Sigmoid colon (tissue), 7 donors: ENCODE data around the gene PCDH12. TPM values are rescaled to one million over a fixed set of nuclear protein-coding genes. Genes with fewer than 3 reads are reported as not detected.
A peak's percentile ranks its signal among the peaks of the same experiment; 100 is the strongest.

Experiments used
- DNase-seq: peaks from one replicate; pipeline ENCODE4 v3.0.0-alpha.2; 2019
- H3K27ac ChIP-seq, 4 donors: fragments of 200-600 bp; sonication (generic); one replicate each; pipeline ENCODE4 v1.5.1; 2016 to 2019; ENCODE audit warnings: mild to moderate bottlenecking in 1 of 4
- H3K27me3 ChIP-seq, 3 donors: fragments of 200-600 bp; sonication (generic); one replicate each; pipeline ENCODE4 v1.5.1; 2019; ENCODE audit warnings: mild to moderate bottlenecking in 1 of 3
- H3K36me3 ChIP-seq, 4 donors: fragments of 200-600 bp; sonication (generic); one replicate each; pipeline ENCODE4 v1.5.1; 2016 to 2019
- H3K4me1 ChIP-seq, 4 donors: fragments of 200-600 bp; sonication (generic); one replicate each; pipeline ENCODE4 v1.5.1; 2017 to 2019
- H3K4me3 ChIP-seq, 4 donors: fragments of 200-600 bp; sonication (generic); one replicate each; pipeline ENCODE4 v1.5.1; 2017 to 2019; ENCODE audit warnings: mild to moderate bottlenecking in 2 of 4, moderate library complexity in 1 of 4
- H3K9me3 ChIP-seq, 4 donors: fragments of 200-600 bp in 3 of 4; sonication (generic) in 3 of 4; one replicate each; pipeline versions ENCODE4 v1.5.1 to v1.6.1; 2013 to 2019
- CTCF ChIP-seq, 4 experiments: fragments of 450-650 bp in 3 of 4; fragments of 200-600 bp in 1 of 4; IDR thresholded peaks; one replicate each; pipeline ENCODE4 v1.5.1; 2016 to 2019; ENCODE audit warnings: antibody characterized with exemption in 4 of 4, mild to moderate bottlenecking in 3 of 4, moderate library complexity in 2 of 4
- EP300 ChIP-seq, 4 donors: sonication (generic); formaldehyde crosslinking; IDR thresholded peaks; one replicate each; pipeline ENCODE4 v1.6.1; 2017; ENCODE audit warnings: antibody characterized with exemption in 4 of 4
- POLR2A ChIP-seq, 2 donors: fragments of 450-650 bp; IDR thresholded peaks; one replicate each; pipeline ENCODE4 v1.6.1; 2016; ENCODE audit warnings: antibody characterized with exemption in 2 of 2, mild to moderate bottlenecking in 2 of 2, moderate library complexity in 2 of 2
- POLR2AphosphoS5 ChIP-seq, 4 donors: sonication (generic); formaldehyde crosslinking; IDR thresholded peaks; one replicate each; pipeline ENCODE4 v1.6.1; 2017; ENCODE audit warnings: antibody characterized with exemption in 4 of 4
- WGBS, 2 donors: extraction: QIAGEN DNeasy Blood & Tissue Kit; methylation state at CpG; one replicate each; pipeline ENCODE4 v1.1.7; 2013; 5-methylcytosine and 5-hydroxymethylcytosine counted together
- intact Hi-C: fragments of 100-400 bp; cut with DNase I; formaldehyde crosslinking; loops from one replicate; pipeline ENCODE4 v1.15.1; 2023
- polyA plus RNA-seq, 3 donors: library from polyadenylated mRNA; stranded (reverse); fragments of 200-250 nt; gene quantifications; one replicate each; pipeline ENCODE4 v1.2.3, GENCODE V29; 2013
- total RNA-seq, 4 donors: library from RNA; depleted of rRNA; stranded (reverse); fragments of >200 nt; gene quantifications; one replicate each; pipeline ENCODE4 v1.1.0, GENCODE V29; 2016
- donor health status: healthy with polysubstance abuse.
- donor health status: Bipolar disorder and iron deficiency.
- donor health status: healthy.

PCDH12 gene
- total and polyA plus RNA-seq, 7 donors, result 0.23 to 6.2 (median 0.69) TPM

- TF ChIP-seq POLR2A (IDR thresholded peaks at IDR 0.05) (no peak), CTCF (IDR thresholded peaks at IDR 0.05) (no peak), EP300 (IDR thresholded peaks at IDR 0.05) (no peak), POLR2AphosphoS5 (IDR thresholded peaks at IDR 0.05) (no peak)
- Histone ChIP-seq H3K4me1 (peaks cover 0 to 19% (median 11%) of the 10 kb centered on the region in 4 donors), H3K9me3 (no peaks in the 10 kb centered on the region), H3K36me3 (peaks cover 12 to 33% (median 17%) of the 10 kb centered on the region in 4 donors), H3K27ac (peak overlapping the region in 2 of 4 donors; percentile 30 to 37), H3K4me3 (no peak overlapping the region), H3K27me3 (no peaks in the 10 kb centered on the region)
- intact Hi-C loops, result no loop called here
- 82 to 85% methylated on average over 6 of the region's 6 CpGs for WGBS, 2 donors
- peak; percentile 22 for DNase-seq
Measured at GRCh38 chr5:141941779-141942178, 16.2 kb downstream of the PCDH12 start.

GRCh38 chr5:141941307-141941706 lies 16.7 kb downstream of the PCDH12 start:
- no peak overlapping the region for H3K4me3 ChIP-seq
- intact Hi-C loops, result no loop called here
- H3K27me3 ChIP-seq, result no peaks in the 10 kb centered on the region
- peak; percentile 62 for DNase-seq
- H3K36me3 ChIP-seq, result peaks cover 12 to 37% (median 20%) of the 10 kb centered on the region in 4 donors
- H3K4me1 ChIP-seq, result peaks cover 0 to 19% (median 10%) of the 10 kb centered on the region in 4 donors
- H3K27ac ChIP-seq, result peak overlapping the region in 3 of 4 donors; percentile 17 to 37 (median 30)
- H3K9me3 ChIP-seq, result no peaks in the 10 kb centered on the region
- TF ChIP-seq POLR2AphosphoS5 (IDR thresholded peaks at IDR 0.05) (no peak), POLR2A (IDR thresholded peaks at IDR 0.05) (no peak), EP300 (IDR thresholded peaks at IDR 0.05) (no peak), CTCF (IDR thresholded peaks at IDR 0.05) (no peak)
- 81 to 84% methylated on average over 6 of the region's 6 CpGs for WGBS, 2 donors

DNA sequence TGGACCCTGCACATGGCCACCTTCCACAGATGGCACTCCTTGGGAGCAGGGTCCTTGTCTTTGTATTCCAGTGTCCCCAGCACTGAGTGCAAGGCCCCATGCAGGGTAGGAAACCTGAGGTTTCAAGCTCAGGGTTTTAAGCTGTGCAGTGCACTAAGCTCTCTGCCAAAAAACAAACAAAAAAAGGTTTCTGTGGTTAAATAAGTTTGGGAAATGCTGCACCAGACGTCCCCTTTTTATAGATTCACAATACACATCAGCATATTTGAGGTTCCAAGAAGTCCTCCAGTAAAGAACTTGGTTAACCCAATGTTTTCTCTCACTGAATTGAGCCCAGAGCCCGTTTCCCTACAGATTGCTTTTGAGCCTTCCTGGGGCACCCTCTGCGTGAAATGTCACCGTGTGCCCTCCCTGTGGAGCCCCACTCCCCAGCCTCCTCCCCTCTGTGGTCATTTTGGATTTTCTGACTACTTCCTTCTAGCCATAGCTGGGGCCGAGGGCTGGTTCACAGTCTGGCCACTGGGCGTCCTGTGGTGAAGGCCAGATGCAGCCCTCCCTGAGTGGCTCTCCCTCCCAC lies 17.2 kb downstream of the PCDH12 start:
- Histone ChIP-seq H3K27ac (peak overlapping the region in 3 of 4 donors; percentile 17 to 37 (median 30)), H3K27me3 (no peaks in the 10 kb centered on the region), H3K9me3 (no peaks in the 10 kb centered on the region), H3K4me3 (no peak overlapping the region), H3K36me3 (peaks cover 12 to 43% (median 24%) of the 10 kb centered on the region in 4 donors), H3K4me1 (peaks cover 0 to 16% (median 6%) of the 10 kb centered on the region in 4 donors)
- DNase-seq, result no peak
- intact Hi-C loops, result no loop called here
- no peak for TF ChIP-seq CTCF (IDR thresholded peaks at IDR 0.05)
- no peak for TF ChIP-seq EP300 (IDR thresholded peaks at IDR 0.05)
- no peak for TF ChIP-seq POLR2AphosphoS5 (IDR thresholded peaks at IDR 0.05)
- TF ChIP-seq POLR2A (IDR thresholded peaks at IDR 0.05), result no peak
- WGBS, 2 donors, result 48 to 52% methylated on average over 6 of the region's 6 CpGs

DNA sequence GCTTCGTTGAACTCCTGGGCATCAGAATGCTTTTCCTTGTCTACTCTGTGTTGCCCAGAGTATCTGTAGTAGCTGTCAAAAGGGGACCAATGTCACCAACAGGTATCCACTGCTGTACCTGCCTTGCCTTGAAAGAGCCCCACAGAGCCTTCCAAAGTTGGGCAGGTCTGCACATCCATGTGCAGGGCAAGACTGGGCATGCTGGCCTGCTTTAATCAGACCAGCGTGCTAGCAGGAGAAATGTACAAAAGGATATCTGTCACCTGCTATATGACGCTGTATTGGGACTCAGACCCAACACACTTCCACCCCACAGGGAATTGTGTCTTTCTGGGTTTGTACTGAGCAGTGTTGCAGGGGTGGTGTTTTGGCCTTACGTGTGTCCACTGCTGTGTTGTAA lies 22.5 kb downstream of the PCDH12 start:
- WGBS, 2 donors, result 92 to 95% methylated on average over 4 of the region's 4 CpGs
- TF ChIP-seq POLR2A (IDR thresholded peaks at IDR 0.05) (no peak), CTCF (IDR thresholded peaks at IDR 0.05) (no peak), POLR2AphosphoS5 (IDR thresholded peaks at IDR 0.05) (no peak), EP300 (IDR thresholded peaks at IDR 0.05) (no peak)
- Histone ChIP-seq H3K9me3 (no peaks in the 10 kb centered on the region), H3K27me3 (no peaks in the 10 kb centered on the region), H3K36me3 (peaks cover 34 to 95% (median 56%) of the 10 kb centered on the region in 4 donors), H3K27ac (no peak overlapping the region), H3K4me1 (peaks cover 0 to 3% (median 0%) of the 10 kb centered on the region in 4 donors), H3K4me3 (no peak overlapping the region)
- intact Hi-C loops, result no loop called here
- DNase-seq, result no peak
